Keratinocyte (primary cell): Measurements from ENCODE around the gene HIVEP1. TPM values are rescaled to one million over a fixed set of nuclear protein-coding genes. Genes with fewer than 3 reads are reported as not detected.

ENCODE experiments used
- DNase-seq: peaks from one replicate; pipeline ENCODE4 v3.0.0-alpha.2; 2011; ENCODE audit warnings: low read depth, missing footprints, low spot score
- FAIRE-seq: peaks from 2 replicates; lab custom pipeline; 2011; peaks lifted over from hg19 to GRCh38; lab: Jason Lieb, UNC
- H2AFZ ChIP-seq: 2 replicates; pipeline ENCODE4 v1.6.0; 2012; ENCODE audit warnings: low read length, control low read depth, inconsistent platforms; ENCODE audit not compliant: control insufficient read depth
- H3K27ac ChIP-seq: 2 replicates; pipeline ENCODE4 v1.5.1; 2011; ENCODE audit warnings: low read length; ENCODE audit not compliant: control insufficient read depth, insufficient read depth
- H3K27me3 ChIP-seq: 3 replicates; pipeline ENCODE4 v1.6.0; 2011; ENCODE audit warnings: low read length; ENCODE audit not compliant: control insufficient read depth, insufficient read depth; ENCODE audit errors: extremely low read depth
- H3K36me3 ChIP-seq, 2 experiments: 2 replicates in 1 of 2; 3 replicates in 1 of 2; pipeline ENCODE4 v1.5.1; 2011; ENCODE audit warnings: low read length in 2 of 2, mild to moderate bottlenecking in 1 of 2; ENCODE audit not compliant: control insufficient read depth in 2 of 2, insufficient read depth in 2 of 2; ENCODE audit errors: extremely low read depth in 1 of 2
- H3K4me1 ChIP-seq: 3 replicates; pipeline ENCODE4 v1.5.1; 2011; ENCODE audit warnings: low read length; ENCODE audit not compliant: control insufficient read depth, insufficient read depth; ENCODE audit errors: extremely low read depth
- H3K4me2 ChIP-seq: 3 replicates; pipeline ENCODE4 v1.6.0; 2011; ENCODE audit warnings: low read depth, low read length; ENCODE audit not compliant: control insufficient read depth, insufficient read depth; ENCODE audit errors: extremely low read depth
- H3K4me3 ChIP-seq, 3 experiments: fragments of 200-600 bp in 1 of 3; sonication (generic) in 1 of 3; 2 replicates in 2 of 3; 3 replicates in 1 of 3; pipeline ENCODE4 v1.5.1; 2011 to 2016; ENCODE audit warnings: low read length in 3 of 3, mild to moderate bottlenecking in 3 of 3, control low read depth in 2 of 3, inconsistent platforms in 1 of 3, low read depth in 1 of 3, mixed read lengths in 1 of 3, mixed run types in 1 of 3, moderate library complexity in 1 of 3; ENCODE audit not compliant: control insufficient read depth in 2 of 3, insufficient read depth in 2 of 3; ENCODE audit errors: extremely low read depth in 1 of 3
- H3K79me2 ChIP-seq: 2 replicates; pipeline ENCODE4 v1.6.0; 2012; ENCODE audit warnings: low read length; ENCODE audit not compliant: control insufficient read depth, insufficient read depth
- H3K9ac ChIP-seq: 3 replicates; pipeline ENCODE4 v1.6.0; 2011; ENCODE audit warnings: low read length; ENCODE audit not compliant: control insufficient read depth, insufficient read depth; ENCODE audit errors: extremely low read depth
- H3K9me1 ChIP-seq: 3 replicates; pipeline ENCODE4 v1.6.0; 2011; ENCODE audit warnings: low read length; ENCODE audit not compliant: control insufficient read depth, insufficient read depth; ENCODE audit errors: extremely low read depth
- H3K9me3 ChIP-seq: 2 replicates; pipeline ENCODE4 v1.5.1; 2012; ENCODE audit warnings: low read depth, low read length; ENCODE audit not compliant: control insufficient read depth
- H4K20me1 ChIP-seq: 3 replicates; pipeline ENCODE4 v1.6.0; 2011; ENCODE audit warnings: low read length; ENCODE audit not compliant: control insufficient read depth, insufficient read depth; ENCODE audit errors: extremely low read depth
- EZH2 ChIP-seq: IDR thresholded peaks from one replicate; pipeline ENCODE4 v1.6.1; 2012; ENCODE audit warnings: inconsistent platforms, mild to moderate bottlenecking, low read length, moderate library complexity
- dilution Hi-C: fragments of 300-500 bp; cut with MboI; formaldehyde crosslinking; loops from one replicate; pipeline ENCODE4 v1.7.0; 2020; ENCODE audit warnings: low sequenced_read_pairs; ENCODE audit not compliant: extremely low pct_ligation_motif_present
- polyA plus RNA-seq, 5 experiments: library from polyadenylated mRNA; depleted of rRNA in 3 of 5; stranded (reverse) in 3 of 5; stranded (forward) in 1 of 5; unstranded in 1 of 5; fragments of >200 nt; gene quantifications; 1 replicate in 1 of 5; 2 replicates in 3 of 5; 3 replicates in 1 of 5; pipeline versions ENCODE4 v1.2.1 to v1.2.3, GENCODE V29; 2011 to 2012; ENCODE audit warnings: missing spikeins in 2 of 5, low read depth in 1 of 5, low replicate concordance in 1 of 5
- TF ChIP-seq, protein P1 (sequence below), 3 experiments: IDR thresholded peaks in 1 of 3; conservative IDR thresholded peaks in 1 of 3; optimal IDR thresholded peaks in 1 of 3; 2 replicates in 2 of 3; 3 replicates in 1 of 3; pipeline versions ENCODE3 to v1.5.1; 2011; ENCODE audit warnings: low read length in 3 of 3, mild to moderate bottlenecking in 3 of 3, moderate library complexity in 2 of 3, control low read depth in 1 of 3, inconsistent platforms in 1 of 3; ENCODE audit not compliant: insufficient read depth in 2 of 3; ENCODE audit errors: extremely low read depth in 1 of 3

Gene HIVEP1
- polyA plus RNA-seq, 1 donor (not counting 4 experiments of a cell fraction or from before 2014, with no cell fraction given) = 13.7 TPM

DNA sequence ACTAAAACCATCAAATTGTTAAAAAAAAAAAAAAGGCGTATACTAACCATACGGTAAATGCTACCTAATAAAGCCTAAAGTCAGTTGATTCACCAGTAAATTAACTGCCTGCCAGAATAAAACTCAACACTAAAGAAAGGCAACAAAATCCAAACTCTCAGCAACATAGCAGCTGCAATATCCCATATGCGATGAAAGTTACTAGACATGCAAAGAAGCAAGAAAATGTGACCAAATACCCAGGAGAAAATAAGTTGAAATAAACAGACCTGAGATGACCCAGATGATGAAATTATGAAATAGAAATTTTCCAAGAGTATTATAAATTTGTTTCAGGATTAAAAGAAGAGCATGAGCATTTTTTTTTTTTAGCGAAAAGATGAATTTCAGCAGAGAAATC lies 174.4 kb downstream of the HIVEP1 start:
- H3K79me2 ChIP-seq = no peaks in the 10 kb centered on the region
- no peak overlapping the region for H3K4me2 ChIP-seq
- no peak overlapping the region for H3K27ac ChIP-seq
- DNase-seq = no peak
- no peak for FAIRE-seq
- no peak for TF ChIP-seq EZH2
- TF ChIP-seq, protein P1, sequence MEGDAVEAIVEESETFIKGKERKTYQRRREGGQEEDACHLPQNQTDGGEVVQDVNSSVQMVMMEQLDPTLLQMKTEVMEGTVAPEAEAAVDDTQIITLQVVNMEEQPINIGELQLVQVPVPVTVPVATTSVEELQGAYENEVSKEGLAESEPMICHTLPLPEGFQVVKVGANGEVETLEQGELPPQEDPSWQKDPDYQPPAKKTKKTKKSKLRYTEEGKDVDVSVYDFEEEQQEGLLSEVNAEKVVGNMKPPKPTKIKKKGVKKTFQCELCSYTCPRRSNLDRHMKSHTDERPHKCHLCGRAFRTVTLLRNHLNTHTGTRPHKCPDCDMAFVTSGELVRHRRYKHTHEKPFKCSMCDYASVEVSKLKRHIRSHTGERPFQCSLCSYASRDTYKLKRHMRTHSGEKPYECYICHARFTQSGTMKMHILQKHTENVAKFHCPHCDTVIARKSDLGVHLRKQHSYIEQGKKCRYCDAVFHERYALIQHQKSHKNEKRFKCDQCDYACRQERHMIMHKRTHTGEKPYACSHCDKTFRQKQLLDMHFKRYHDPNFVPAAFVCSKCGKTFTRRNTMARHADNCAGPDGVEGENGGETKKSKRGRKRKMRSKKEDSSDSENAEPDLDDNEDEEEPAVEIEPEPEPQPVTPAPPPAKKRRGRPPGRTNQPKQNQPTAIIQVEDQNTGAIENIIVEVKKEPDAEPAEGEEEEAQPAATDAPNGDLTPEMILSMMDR (optimal IDR thresholded peaks at IDR 0.05 in 1 of 3, IDR thresholded peaks at IDR 0.05 in 1 of 3, conservative IDR thresholded peaks at IDR 0.05 in 1 of 3; ENCODE audit: extremely low read depth in 1 of 3, insufficient read depth in 2 of 3, low read length in 3 of 3) = no peak
- H4K20me1 ChIP-seq = no peaks in the 10 kb centered on the region
- no peaks in the 10 kb centered on the region for H3K36me3 ChIP-seq
- dilution Hi-C loops = no loop called here
- no peaks in the 10 kb centered on the region for H3K9me3 ChIP-seq
- no peak overlapping the region for H2AFZ ChIP-seq
- H3K4me1 ChIP-seq = peaks cover 13% of the 10 kb centered on the region
- no peaks in the 10 kb centered on the region for H3K9me1 ChIP-seq
- no peak overlapping the region for H3K9ac ChIP-seq
- H3K4me3 ChIP-seq = no peak overlapping the region
- no peaks in the 10 kb centered on the region for H3K27me3 ChIP-seq

DNA sequence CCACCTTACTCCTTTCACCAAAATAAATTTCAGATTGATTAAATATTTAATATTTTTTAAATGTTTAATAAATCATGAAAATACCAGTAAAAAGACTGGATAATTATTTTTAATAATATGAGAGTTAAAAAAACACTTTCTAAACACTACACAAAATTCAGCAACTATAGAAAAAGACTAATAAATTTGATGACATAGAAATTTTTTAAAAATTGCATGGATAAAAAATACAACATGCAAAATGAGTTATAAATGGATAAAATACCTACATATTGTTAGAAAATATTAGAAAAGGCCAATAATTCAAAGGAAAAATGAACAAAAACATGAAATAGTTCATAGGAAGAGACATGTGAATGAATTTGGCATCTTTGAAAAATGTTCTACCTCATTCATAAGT lies 177.0 kb downstream of the HIVEP1 start:
- dilution Hi-C loops = no loop called here
- Histone ChIP-seq H3K79me2 (no peaks in the 10 kb centered on the region), H3K36me3 (no peaks in the 10 kb centered on the region), H2AFZ (no peak overlapping the region), H3K27ac (no peak overlapping the region), H3K9ac (no peak overlapping the region), H3K9me1 (no peaks in the 10 kb centered on the region), H3K4me1 (peaks cover 13% of the 10 kb centered on the region), H3K4me3 (no peak overlapping the region), H3K4me2 (no peak overlapping the region), H3K27me3 (no peaks in the 10 kb centered on the region), H3K9me3 (no peaks in the 10 kb centered on the region), H4K20me1 (no peaks in the 10 kb centered on the region)
- DNase-seq (no peak), FAIRE-seq (no peak)
- TF ChIP-seq, protein P1 (optimal IDR thresholded peaks at IDR 0.05 in 1 of 3, IDR thresholded peaks at IDR 0.05 in 1 of 3, conservative IDR thresholded peaks at IDR 0.05 in 1 of 3; ENCODE audit: extremely low read depth in 1 of 3, insufficient read depth in 2 of 3, low read length in 3 of 3) = no peak
- no peak for TF ChIP-seq EZH2
